ENCODE measurements around the gene TMEM218. TPM values are rescaled to one million over a fixed set of nuclear protein-coding genes. Genes with fewer than 3 reads are reported as not detected.
"Not testable (repeated sequence)": the region's sequence is repeated elsewhere in the genome, so short reads cannot be mapped to it uniquely, and the experiment has no call there.

Gene TMEM218
- total RNA-seq, 1 donor from 2014 or later: 8.2 TPM

DNA sequence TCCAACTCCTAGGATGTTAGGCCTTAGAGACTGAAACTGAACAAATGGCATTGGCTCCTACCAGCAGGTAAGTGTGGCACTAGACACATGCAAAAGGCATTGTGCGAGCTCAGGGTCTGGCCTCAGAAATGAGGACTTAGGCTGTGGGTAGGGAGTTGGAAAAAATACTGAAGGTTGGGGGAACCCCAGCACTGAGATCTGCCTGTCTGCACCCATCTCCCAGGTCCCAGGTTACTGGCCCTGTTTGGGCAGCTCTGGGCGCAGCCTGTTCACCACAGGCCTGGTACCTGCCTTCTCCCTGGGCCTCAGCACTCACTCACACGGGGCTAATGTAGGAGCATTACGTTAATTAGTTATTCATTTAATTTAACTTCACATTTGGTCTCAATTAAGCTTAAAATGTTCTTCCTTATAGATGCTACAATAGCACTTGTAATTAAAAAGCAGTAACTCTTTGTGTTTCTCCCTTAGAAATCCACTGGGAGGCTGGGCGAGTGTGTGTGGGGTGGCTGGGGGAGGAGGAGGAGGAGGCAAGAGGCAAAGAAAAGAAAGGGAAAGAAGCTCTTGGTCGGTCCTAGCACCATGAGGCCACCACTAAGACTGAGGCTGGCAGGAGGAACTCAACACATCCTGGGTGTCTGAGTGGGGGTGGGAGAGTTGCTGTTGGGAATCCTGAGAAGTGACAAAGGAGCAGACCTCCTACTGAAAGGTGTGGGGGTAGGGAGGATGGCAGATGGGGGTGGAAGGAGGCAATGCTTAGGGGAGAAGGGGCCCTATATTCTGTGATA is 19.4 kb downstream of the TMEM218 start:
- no peak for TF ChIP-seq CTCF (conservative IDR thresholded peaks at IDR 0.05; ENCODE audit: low read depth, low read length)
- no peak overlapping the region for H3K4me3 ChIP-seq (ENCODE audit: low read depth, low read length)
- DNase-seq (ENCODE audit: low read depth): no peak

DNA sequence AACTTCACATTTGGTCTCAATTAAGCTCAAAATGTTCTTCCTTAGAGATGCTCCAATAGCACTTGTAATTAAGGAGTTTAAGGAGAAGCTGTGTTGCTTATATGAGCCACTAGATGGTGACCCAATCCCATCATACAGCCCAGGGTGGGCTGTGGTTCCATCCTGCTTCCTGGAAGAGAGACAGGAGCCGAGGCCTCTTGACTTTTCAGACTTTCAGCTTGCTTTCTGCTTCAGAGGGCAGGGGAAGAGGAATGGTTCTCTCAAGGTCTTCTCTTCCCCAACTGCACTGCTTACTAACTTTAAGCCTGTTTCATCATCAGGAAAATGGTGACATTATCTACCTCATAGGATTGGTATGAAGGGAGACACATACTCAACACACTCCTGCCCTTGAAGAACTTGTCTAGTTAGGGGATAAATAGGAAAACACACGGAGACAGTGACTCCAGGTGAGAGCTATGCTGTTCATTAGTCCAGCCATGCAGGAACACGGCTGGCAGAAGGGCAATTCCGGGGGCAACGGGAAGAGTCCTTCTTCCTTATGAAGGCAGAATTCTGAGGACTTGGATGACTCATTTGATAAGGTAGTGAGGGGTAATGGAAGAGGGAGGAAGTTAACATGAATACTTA is 20.1 kb downstream of the TMEM218 start:
- no peak overlapping the region for H3K4me3 ChIP-seq (ENCODE audit: low read depth, low read length)
- peak; percentile 52 for DNase-seq (ENCODE audit: low read depth)
- TF ChIP-seq CTCF (conservative IDR thresholded peaks at IDR 0.05; ENCODE audit: low read depth, low read length): peak; percentile 57

DNA sequence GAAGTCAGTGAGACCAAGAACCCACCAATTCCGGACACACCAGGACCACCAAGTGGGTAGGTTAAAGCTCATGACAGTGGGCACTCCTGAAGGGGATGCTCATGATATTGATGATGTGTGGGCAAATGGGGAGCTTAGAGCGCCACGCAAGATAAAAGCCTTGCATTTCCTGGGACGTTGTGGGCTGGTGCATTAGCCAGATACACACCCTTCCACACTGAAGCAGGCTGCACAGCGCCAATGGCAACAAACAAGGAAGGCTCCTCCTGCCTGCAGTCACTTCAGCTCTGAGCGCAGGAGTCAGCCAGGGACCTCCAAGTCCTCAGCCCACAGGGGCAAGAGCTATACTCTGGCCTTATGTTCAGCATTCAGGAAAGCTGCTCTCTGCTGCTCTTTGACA is 20.6 kb downstream of the TMEM218 start:
- TF ChIP-seq CTCF (conservative IDR thresholded peaks at IDR 0.05; ENCODE audit: low read depth, low read length): no peak
- no peak for DNase-seq (ENCODE audit: low read depth)
- no peak overlapping the region for H3K4me3 ChIP-seq (ENCODE audit: low read depth, low read length)

GRCh38 chr11:125090151-125090550 is 21.3 kb downstream of the TMEM218 start:
- DNase-seq (ENCODE audit: low read depth): not testable (repeated sequence)

DNA sequence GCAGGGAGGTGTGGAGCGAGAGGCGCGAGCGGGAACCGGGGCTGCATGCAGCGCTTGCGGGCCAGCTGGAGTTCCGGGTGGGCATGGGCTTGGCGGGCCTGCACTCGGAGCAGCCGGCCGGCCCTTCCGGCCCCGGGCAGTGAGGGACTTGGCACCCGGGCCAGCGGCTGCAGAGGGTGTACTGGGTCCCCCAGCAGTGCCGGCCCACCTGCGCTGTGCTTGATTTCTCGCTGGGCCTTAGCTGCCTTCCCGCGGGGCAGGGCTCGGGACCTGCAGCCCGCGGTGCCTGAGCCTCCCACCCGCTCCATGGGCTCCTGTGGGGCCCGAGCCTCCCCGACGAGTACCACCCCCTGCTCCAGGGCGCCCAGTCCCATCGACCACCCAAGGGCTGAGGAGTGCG is 21.9 kb downstream of the TMEM218 start:
- DNase-seq (ENCODE audit: low read depth); H3K4me3 ChIP-seq (ENCODE audit: low read depth, low read length): not testable (repeated sequence)

More at GRCh38 chr11:125090151-125090550, 21.3 kb downstream of the TMEM218 start:
- not testable (repeated sequence) for H3K4me3 ChIP-seq (ENCODE audit: low read depth, low read length)

DNA sequence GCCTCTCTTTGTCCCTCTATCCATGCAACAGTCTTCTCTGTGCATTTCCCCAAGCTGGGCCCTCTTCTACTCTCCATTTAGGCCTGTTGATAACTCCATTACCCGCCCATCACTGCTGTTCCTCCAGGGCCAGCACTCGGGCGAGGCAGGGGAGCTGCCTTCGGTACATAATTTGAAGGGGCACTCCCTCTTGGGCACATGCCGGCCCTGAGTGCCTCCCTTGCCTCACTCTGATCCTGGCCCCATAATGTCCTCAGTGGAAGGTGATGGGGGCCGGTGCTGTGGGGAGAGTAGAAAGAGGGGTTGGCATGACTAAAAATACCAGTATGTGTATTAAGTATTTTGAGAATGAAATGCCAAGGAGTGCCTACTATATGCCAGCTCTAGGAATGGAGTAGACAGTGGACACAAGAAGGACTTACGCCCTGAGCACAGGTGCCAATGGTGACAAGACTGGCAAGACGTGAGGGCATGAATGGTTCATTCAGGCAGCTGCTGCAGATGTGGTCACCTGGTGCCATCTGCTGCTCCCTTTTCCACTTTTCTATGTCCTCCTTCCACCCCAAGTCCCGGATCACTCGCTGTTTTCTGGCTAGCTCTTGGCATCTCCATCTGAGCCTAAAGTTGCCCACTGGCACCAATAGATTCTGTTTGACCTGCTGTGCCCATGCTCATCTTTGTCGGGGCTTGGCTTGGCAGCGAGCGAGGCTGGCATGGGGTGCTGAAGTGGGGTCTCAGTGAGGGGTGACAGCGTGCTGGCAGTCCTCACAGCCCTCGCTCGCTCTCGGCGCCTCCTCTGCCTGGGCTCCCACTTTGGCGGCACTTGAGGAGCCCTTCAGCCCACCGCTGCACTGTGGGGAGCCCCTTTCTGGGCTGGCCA is 22.6 kb downstream of the TMEM218 start:
- no peak overlapping the region for H3K4me3 ChIP-seq (ENCODE audit: low read depth, low read length)
- no peak for TF ChIP-seq CTCF (conservative IDR thresholded peaks at IDR 0.05; ENCODE audit: low read depth, low read length)
- DNase-seq (ENCODE audit: low read depth): no peak

DNA sequence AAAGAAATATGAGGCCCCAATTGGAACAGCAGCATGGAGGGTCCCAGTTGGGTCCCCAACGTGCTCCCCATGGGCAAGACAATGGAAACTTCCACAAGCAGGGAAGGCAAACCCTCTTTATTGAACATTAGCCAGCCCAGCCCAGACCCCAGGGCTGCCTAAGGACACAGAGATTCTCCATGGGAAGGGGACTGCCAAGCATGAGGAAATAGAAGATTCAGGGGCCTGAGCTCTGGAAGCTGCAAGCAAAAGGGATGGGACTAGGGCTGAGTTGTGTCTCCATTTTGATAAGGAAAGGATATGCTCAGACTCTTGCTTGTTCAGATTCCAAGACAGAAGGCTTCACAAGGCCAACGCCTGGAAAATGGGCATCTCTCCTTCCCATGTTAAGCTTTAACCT is 23.3 kb downstream of the TMEM218 start:
- TF ChIP-seq CTCF (conservative IDR thresholded peaks at IDR 0.05; ENCODE audit: low read depth, low read length): no peak
- no peak overlapping the region for H3K4me3 ChIP-seq (ENCODE audit: low read depth, low read length)
- DNase-seq (ENCODE audit: low read depth): no peak

All from epithelial cell of proximal tubule (primary cell).